A673 (cell line): Measurements from ENCODE around the gene AP1S3. TPM values are rescaled to one million over a fixed set of nuclear protein-coding genes. Genes with fewer than 3 reads are reported as not detected.
A peak's percentile ranks its signal among the peaks of the same experiment; 100 is the strongest.

Experiments used
- BruUV-seq: library from RNA; stranded (reverse); fragments of 400-500 nt; replicated peaks from 2 replicates; lab custom pipeline; 2021; lab: Mats Ljungman, UMichigan
- CTCF ChIA-PET: fragments of 300-600 bp; sonication (Branson Sonifier 250); formaldehyde crosslinking; loops from one replicate; lab custom pipeline; 2022; ENCODE audit warnings: antibody characterized with exemption; lab: Charles Lee
- POLR2A ChIA-PET: fragments of 300-600 bp; sonication (Branson Sonifier 250); formaldehyde crosslinking; loops from one replicate; lab custom pipeline; 2022; ENCODE audit warnings: antibody characterized with exemption; ENCODE audit not compliant: low non-redundant PET; lab: Charles Lee
- DNase-seq: peaks from one replicate; pipeline ENCODE4 v3.0.0-alpha.2; 2015; ENCODE audit warnings: low spot score
- H3K27ac ChIP-seq: fragments of 200-600 bp; sonication (generic); 2 replicates; pipeline ENCODE4 v1.5.1; 2016; ENCODE audit warnings: mixed run types, low read depth, mild to moderate bottlenecking, mixed read lengths, antibody characterized with exemption, low read length; ENCODE audit not compliant: poor library complexity, severe bottlenecking
- H3K27me3 ChIP-seq: fragments of 200-600 bp; sonication (generic); replicated peaks from 2 replicates; pipeline ENCODE4 v1.6.1; 2017; ENCODE audit warnings: mixed run types, low read depth, mild to moderate bottlenecking, mixed read lengths, antibody characterized with exemption, low read length; ENCODE audit not compliant: insufficient read depth, poor library complexity
- H3K36me3 ChIP-seq: fragments of 200-600 bp; sonication (generic); 2 replicates; pipeline ENCODE4 v1.6.1; 2016; ENCODE audit warnings: mixed run types, mild to moderate bottlenecking, mixed read lengths, antibody characterized with exemption, low read length; ENCODE audit not compliant: insufficient read depth, poor library complexity, severe bottlenecking
- H3K4me1 ChIP-seq: fragments of 200-600 bp; sonication (generic); 2 replicates; pipeline ENCODE4 v1.6.1; 2017; ENCODE audit warnings: mixed run types, mild to moderate bottlenecking, mixed read lengths, antibody characterized with exemption, low read length; ENCODE audit not compliant: insufficient read depth, poor library complexity, severe bottlenecking
- H3K4me3 ChIP-seq: fragments of 200-600 bp; sonication (generic); 2 replicates; pipeline ENCODE4 v1.5.1; 2016; ENCODE audit warnings: low read depth, mixed run types, mild to moderate bottlenecking, mixed read lengths, low read length; ENCODE audit not compliant: poor library complexity, severe bottlenecking
- H3K9me3 ChIP-seq: fragments of 200-600 bp; sonication (generic); 2 replicates; pipeline ENCODE4 v1.6.1; 2016; ENCODE audit warnings: mixed run types, low read depth, mild to moderate bottlenecking, mixed read lengths, antibody characterized with exemption, low read length; ENCODE audit not compliant: poor library complexity, severe bottlenecking
- EZH2 ChIP-seq: fragments of 200-600 bp; sonication (generic); IDR thresholded peaks from 2 replicates; pipeline ENCODE4 v1.6.1; 2017; ENCODE audit warnings: borderline replicate concordance, low read depth, mild to moderate bottlenecking, mixed read lengths, antibody characterized with exemption, low read length; ENCODE audit not compliant: poor library complexity, severe bottlenecking
- intact Hi-C: fragments of 100-400 bp; cut with micrococcal nuclease; formaldehyde crosslinking; loops from one replicate; pipeline ENCODE4 v1.10.0; 2022; ENCODE audit not compliant: unreplicated experiment
- total RNA-seq: library from RNA; stranded (reverse); gene quantifications from 2 replicates; pipeline ENCODE4 v1.2.3, GENCODE V29; 2021
- TF ChIP-seq, protein P1 (sequence below): fragments of 300-800, 200-600 bp; sonication (generic); conservative IDR thresholded peaks from 2 replicates; pipeline ENCODE4 v1.5.1; 2017; ENCODE audit warnings: low read depth, mild to moderate bottlenecking, antibody characterized with exemption, low read length, moderate library complexity, mixed read lengths

AP1S3 gene
- total RNA-seq, 1 experiment from 2014 or later = 23.0 TPM

DNA sequence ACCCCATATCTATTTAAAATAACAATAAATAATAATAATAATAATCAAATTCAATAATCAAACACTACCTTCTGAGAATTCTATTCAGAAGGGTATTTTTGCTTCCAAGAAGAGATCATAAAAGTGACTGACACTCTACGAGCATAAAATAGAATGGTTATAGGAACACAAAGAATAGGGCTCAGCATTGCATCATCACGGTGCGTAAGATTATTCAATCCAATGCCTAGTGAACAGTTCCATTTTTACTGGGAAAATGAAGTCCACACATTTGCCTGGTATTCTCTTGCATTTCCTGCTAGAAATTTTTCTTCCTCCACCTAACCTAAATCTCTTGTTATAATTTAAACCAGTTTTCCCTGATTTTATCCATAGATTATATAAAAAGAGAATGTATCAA lies 55.8 kb downstream of the AP1S3 start:
- H3K36me3 ChIP-seq = no peaks in the 10 kb centered on the region
- ChIA-PET CTCF (no interaction called here), POLR2A (no interaction called here)
- peaks cover 4% of the 10 kb centered on the region for H3K4me1 ChIP-seq
- no peak overlapping the region for H3K4me3 ChIP-seq
- TF ChIP-seq, protein P1, sequence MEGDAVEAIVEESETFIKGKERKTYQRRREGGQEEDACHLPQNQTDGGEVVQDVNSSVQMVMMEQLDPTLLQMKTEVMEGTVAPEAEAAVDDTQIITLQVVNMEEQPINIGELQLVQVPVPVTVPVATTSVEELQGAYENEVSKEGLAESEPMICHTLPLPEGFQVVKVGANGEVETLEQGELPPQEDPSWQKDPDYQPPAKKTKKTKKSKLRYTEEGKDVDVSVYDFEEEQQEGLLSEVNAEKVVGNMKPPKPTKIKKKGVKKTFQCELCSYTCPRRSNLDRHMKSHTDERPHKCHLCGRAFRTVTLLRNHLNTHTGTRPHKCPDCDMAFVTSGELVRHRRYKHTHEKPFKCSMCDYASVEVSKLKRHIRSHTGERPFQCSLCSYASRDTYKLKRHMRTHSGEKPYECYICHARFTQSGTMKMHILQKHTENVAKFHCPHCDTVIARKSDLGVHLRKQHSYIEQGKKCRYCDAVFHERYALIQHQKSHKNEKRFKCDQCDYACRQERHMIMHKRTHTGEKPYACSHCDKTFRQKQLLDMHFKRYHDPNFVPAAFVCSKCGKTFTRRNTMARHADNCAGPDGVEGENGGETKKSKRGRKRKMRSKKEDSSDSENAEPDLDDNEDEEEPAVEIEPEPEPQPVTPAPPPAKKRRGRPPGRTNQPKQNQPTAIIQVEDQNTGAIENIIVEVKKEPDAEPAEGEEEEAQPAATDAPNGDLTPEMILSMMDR = no peak
- no peak for TF ChIP-seq EZH2
- no peaks in the 10 kb centered on the region for H3K9me3 ChIP-seq
- no TSS peak for BruUV-seq
- intact Hi-C loops = no loop called here
- no peak overlapping the region for H3K27ac ChIP-seq
- DNase-seq = no peak
- no peaks in the 10 kb centered on the region for H3K27me3 ChIP-seq

DNA sequence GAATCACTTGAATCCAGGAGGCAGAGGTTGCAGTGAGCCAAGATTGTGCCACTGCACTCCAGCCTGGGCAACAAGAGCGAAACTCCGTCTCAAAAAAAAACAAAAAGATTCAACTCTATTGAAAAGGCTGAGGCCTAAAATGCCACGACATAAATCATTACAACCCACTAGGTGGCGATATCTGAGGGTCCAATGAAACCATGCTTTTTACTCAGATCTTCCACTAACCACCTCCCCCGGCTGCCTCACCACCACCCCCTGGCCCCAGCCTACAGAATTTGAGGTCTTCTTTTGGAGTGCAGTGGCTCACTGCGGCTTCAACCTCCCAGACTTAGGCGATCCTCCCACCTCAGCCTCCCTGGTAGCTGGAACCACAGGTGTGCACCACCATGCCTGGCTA lies 57.5 kb downstream of the AP1S3 start:
- no peaks in the 10 kb centered on the region for H3K36me3 ChIP-seq
- H3K9me3 ChIP-seq = no peaks in the 10 kb centered on the region
- ChIA-PET CTCF (no interaction called here), POLR2A (no interaction called here)
- BruUV-seq = no TSS peak
- no peak overlapping the region for H3K27ac ChIP-seq
- no peaks in the 10 kb centered on the region for H3K27me3 ChIP-seq
- peak; percentile 85 for DNase-seq
- H3K4me3 ChIP-seq = no peak overlapping the region
- no peak for TF ChIP-seq EZH2
- TF ChIP-seq, protein P1 = peak; percentile 48
- intact Hi-C loops = no loop called here
- H3K4me1 ChIP-seq = peaks cover 4% of the 10 kb centered on the region

DNA sequence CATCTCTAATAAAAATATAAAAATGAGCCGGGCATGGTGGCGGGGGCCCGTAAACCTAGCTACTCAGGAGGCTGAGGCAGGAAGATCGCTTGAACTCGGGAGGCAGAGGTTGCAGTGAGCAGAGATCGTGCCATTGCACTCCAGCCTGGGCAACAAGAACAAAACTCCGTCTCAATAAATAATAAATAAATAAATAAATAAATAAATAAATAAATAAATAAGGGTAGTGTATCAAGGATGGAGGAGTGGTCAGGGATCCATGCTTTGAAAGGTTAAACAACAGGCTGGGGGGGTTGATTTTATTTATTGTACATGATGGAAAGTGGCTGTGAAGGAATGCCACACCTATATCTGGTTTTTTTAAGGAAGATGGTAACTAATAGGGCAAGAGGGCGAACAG lies 63.2 kb downstream of the AP1S3 start:
- Histone ChIP-seq H3K27ac (no peak overlapping the region), H3K4me1 (peaks cover 39% of the 10 kb centered on the region), H3K4me3 (no peak overlapping the region), H3K9me3 (no peaks in the 10 kb centered on the region), H3K36me3 (no peaks in the 10 kb centered on the region), H3K27me3 (no peaks in the 10 kb centered on the region)
- POLR2A ChIA-PET = interaction anchor here (0.6 kb wide), 1 partner anchor 42 kb away, joined by 3 read pairs; no protein-coding TSS in a partner anchor
- intact Hi-C loops = no loop called here
- no TSS peak for BruUV-seq
- TF ChIP-seq, protein P1 = no peak
- TF ChIP-seq EZH2 = no peak
- CTCF ChIA-PET = no interaction called here
- DNase-seq = no peak
